Pancreas (tissue), 10 donors: ENCODE measurements around the gene STRBP. TPM values are rescaled to one million over a fixed set of nuclear protein-coding genes. Genes with fewer than 3 reads are reported as not detected.

Source experiments
- ATAC-seq, 4 donors: fragments of 200-7000 bp; cut with Tn5 transposase; one replicate each; pipeline versions ENCODE4 v1.8.0 to v1.9.1; 2020; ENCODE audit warnings: mild to moderate bottlenecking in 4 of 4, moderate library complexity in 4 of 4
- DNase-seq, 6 donors: peaks; one replicate each; pipeline ENCODE4 v3.0.0-alpha.2; 2020
- FAIRE-seq: peaks from 2 replicates; lab custom pipeline; 2012; peaks lifted over from hg19 to GRCh38; lab: Jason Lieb, UNC
- H3K27ac ChIP-seq, 4 donors: fragments of 200-600 bp; sonication (generic); 1 replicate in 3 of 4; 2 replicates in 1 of 4; pipeline versions ENCODE4 v1.5.0 to v1.8.0; 2020
- H3K27me3 ChIP-seq, 4 donors: fragments of 200-600 bp; one replicate each; pipeline ENCODE4 v1.8.0; 2021
- H3K36me3 ChIP-seq, 3 donors: fragments of 200-600 bp; sonication (generic) in 1 of 3; one replicate each; pipeline versions ENCODE4 v1.5.0 to v1.8.0; 2020 to 2021
- H3K4me1 ChIP-seq, 3 donors: fragments of 200-600 bp; one replicate each; pipeline ENCODE4 v1.8.0; 2021
- H3K4me3 ChIP-seq, 4 donors: fragments of 200-600 bp; sonication (generic) in 2 of 4; one replicate each; pipeline versions ENCODE4 v1.5.0 to v1.8.0; 2020 to 2021
- H3K9me3 ChIP-seq, 4 donors: fragments of 200-600 bp; one replicate each; pipeline ENCODE4 v1.8.0; 2021
- CTCF ChIP-seq, 4 donors: fragments of 200-600 bp; sonication (generic) in 3 of 4; IDR thresholded peaks; one replicate each; pipeline versions ENCODE4 v1.5.0 to v1.8.0; 2021; ENCODE audit warnings: antibody characterized with exemption in 4 of 4
- WGBS, 2 donors: extraction: QIAGEN DNeasy Blood & Tissue Kit; methylation state at CpG; one replicate each; pipeline ENCODE4 v1.1.7; 2013; 5-methylcytosine and 5-hydroxymethylcytosine counted together
- intact Hi-C, 3 donors: fragments of 100-400 bp; cut with DNase I; formaldehyde crosslinking; loops; one replicate each; pipeline versions ENCODE4 v1.11.1 to v1.14.2; 2022
- polyA plus RNA-seq, 2 donors: library from polyadenylated mRNA; stranded (reverse); fragments of 200-250 nt; gene quantifications; one replicate each; pipeline ENCODE4 v1.2.3, GENCODE V29; 2013
- total RNA-seq, 6 donors: library from RNA; stranded (reverse); fragmentation: NEBNext Ultra II Directional in 4 of 6; extraction: Animal tissue kit (Norgen Biotek cat#: 25700) in 4 of 6; gene quantifications; one replicate each; pipeline versions ENCODE4 v1.2.1 to v1.2.4, GENCODE V29; 2021 to 2023
- donor health status: healthy with polysubstance abuse.
- donor health status: DM: no; HTN: no; CAD: no; lungs with moderate emphysema.
- donor health status: DM: no; HTN: no; CAD: no.
- donor health status: control.
- donor health status: control.
- donor health status: Bipolar disorder and iron deficiency.
- donor health status: DM: yes; HTN: yes; CAD: no.
- donor health status: DM: no; HTN: no; CAD: no.
- donor health status: DM: no; HTN: no; CAD: no.
- donor health status: DM: yes; HTN: yes; CAD: no.

STRBP gene
- total and polyA plus RNA-seq, 8 donors = 8.0 to 17.8 (median 12.5) TPM

GRCh38 chr9:123089040-123089439 lies 179.3 kb downstream of the STRBP start:
- H3K4me1 ChIP-seq = no peaks in the 10 kb centered on the region
- TF ChIP-seq CTCF (IDR thresholded peaks at IDR 0.05) = no peak
- H3K27ac ChIP-seq = no peak overlapping the region
- no peaks in the 10 kb centered on the region for H3K27me3 ChIP-seq
- FAIRE-seq (no peak), ATAC-seq (no peak), DNase-seq (no peak)
- H3K9me3 ChIP-seq = no peaks in the 10 kb centered on the region
- no peak overlapping the region for H3K4me3 ChIP-seq
- peaks cover 0 to 33% (median 9%) of the 10 kb centered on the region in 3 donors for H3K36me3 ChIP-seq
- intact Hi-C loops = loop anchor here in 1 of 3 donors (10.0 kb wide), 1 partner anchor 266 kb away; the partner anchor contains the start of gene CRB2
- WGBS, 2 donors = 87 to 100% methylated on average over 1 of the region's 1 CpG

- Histone ChIP-seq H3K4me1 (no peaks in the 10 kb centered on the region), H3K4me3 (no peak overlapping the region), H3K27me3 (no peaks in the 10 kb centered on the region), H3K27ac (no peak overlapping the region), H3K9me3 (no peaks in the 10 kb centered on the region), H3K36me3 (peaks cover 0 to 20% (median 0%) of the 10 kb centered on the region in 3 donors)
- no peak for TF ChIP-seq CTCF (IDR thresholded peaks at IDR 0.05)
- FAIRE-seq (no peak), DNase-seq (no peak), ATAC-seq (peak in 2 of 4 donors; percentile 43 to 55)
- WGBS, 2 donors = 65 to 73% methylated on average over 4 of the region's 4 CpGs
- intact Hi-C loops = loop anchor here in 1 of 3 donors (10.0 kb wide), 1 partner anchor 267 kb away; the partner anchor contains the start of gene CRB2
Measured at GRCh38 chr9:123087359-123087888, 181.0 kb downstream of the STRBP start.

GRCh38 chr9:123085916-123086315 lies 182.5 kb downstream of the STRBP start:
- Histone ChIP-seq H3K27me3 (no peaks in the 10 kb centered on the region), H3K27ac (no peak overlapping the region), H3K9me3 (no peaks in the 10 kb centered on the region), H3K4me1 (no peaks in the 10 kb centered on the region), H3K4me3 (no peak overlapping the region), H3K36me3 (peaks cover 0 to 11% (median 0%) of the 10 kb centered on the region in 3 donors)
- intact Hi-C loops = loop anchor here in 1 of 3 donors (10.0 kb wide), 1 partner anchor 269 kb away; the partner anchor contains the start of gene CRB2
- no peak for ATAC-seq
- WGBS, 2 donors = 49 to 54% methylated on average over 2 of the region's 2 CpGs
- FAIRE-seq = no peak
- TF ChIP-seq CTCF (IDR thresholded peaks at IDR 0.05) = no peak
- DNase-seq = no peak

- WGBS, 2 donors = 90 to 96% methylated on average over 1 of the region's 1 CpG
- H3K36me3 ChIP-seq = peaks cover 0 to 5% (median 0%) of the 10 kb centered on the region in 3 donors
- DNase-seq (no peak), ATAC-seq (no peak), FAIRE-seq (no peak)
- H3K27ac ChIP-seq = no peak overlapping the region
- H3K4me3 ChIP-seq = no peak overlapping the region
- no peaks in the 10 kb centered on the region for H3K27me3 ChIP-seq
- H3K9me3 ChIP-seq = no peaks in the 10 kb centered on the region
- no peak for TF ChIP-seq CTCF (IDR thresholded peaks at IDR 0.05)
- intact Hi-C loops = loop anchor here in 1 of 3 donors (10.0 kb wide), 1 partner anchor 271 kb away; the partner anchor contains the start of gene CRB2
- no peaks in the 10 kb centered on the region for H3K4me1 ChIP-seq
Measured at GRCh38 chr9:123084256-123084655, 184.1 kb downstream of the STRBP start.

- Histone ChIP-seq H3K4me1 (no peaks in the 10 kb centered on the region), H3K27me3 (no peaks in the 10 kb centered on the region), H3K27ac (no peak overlapping the region), H3K9me3 (no peaks in the 10 kb centered on the region), H3K4me3 (no peak overlapping the region), H3K36me3 (peaks cover 0 to 5% (median 0%) of the 10 kb centered on the region in 3 donors)
- intact Hi-C loops = loop anchor here in 1 of 3 donors (10.0 kb wide), 1 partner anchor 271 kb away; the partner anchor contains the start of gene CRB2
- FAIRE-seq (no peak), ATAC-seq (no peak), DNase-seq (no peak)
- 66 to 68% methylated on average over 6 of the region's 6 CpGs for WGBS, 2 donors
- no peak for TF ChIP-seq CTCF (IDR thresholded peaks at IDR 0.05)
Measured at GRCh38 chr9:123083680-123084079, 184.7 kb downstream of the STRBP start.
